GM10266 (cell line): ENCODE measurements around the gene MOB4.
"Not testable (repeated sequence)": the region's sequence is repeated elsewhere in the genome, so short reads cannot be mapped to it uniquely, and the experiment has no call there.

Experiments used
- DNase-seq: peaks from one replicate; pipeline ENCODE4 v3.0.0; 2012; ENCODE audit errors: extremely low spot score
- TF ChIP-seq, protein P1 (sequence below): IDR thresholded peaks from 2 replicates; pipeline ENCODE4 v1.5.1; 2012; ENCODE audit warnings: mild to moderate bottlenecking, low read depth; ENCODE audit not compliant: control insufficient read depth, insufficient read depth; ENCODE audit errors: missing control alignments

The MOB4 gene

GRCh38 chr2:197515739-197516392 lies at the start of gene MOB4:
Gene MOB4, plus strand, starts transcription at chr2:197516066. Its CDS starts 21 bp downstream, at chr2:197516087.
- DNase-seq = peak; percentile 94
- TF ChIP-seq, protein P1, sequence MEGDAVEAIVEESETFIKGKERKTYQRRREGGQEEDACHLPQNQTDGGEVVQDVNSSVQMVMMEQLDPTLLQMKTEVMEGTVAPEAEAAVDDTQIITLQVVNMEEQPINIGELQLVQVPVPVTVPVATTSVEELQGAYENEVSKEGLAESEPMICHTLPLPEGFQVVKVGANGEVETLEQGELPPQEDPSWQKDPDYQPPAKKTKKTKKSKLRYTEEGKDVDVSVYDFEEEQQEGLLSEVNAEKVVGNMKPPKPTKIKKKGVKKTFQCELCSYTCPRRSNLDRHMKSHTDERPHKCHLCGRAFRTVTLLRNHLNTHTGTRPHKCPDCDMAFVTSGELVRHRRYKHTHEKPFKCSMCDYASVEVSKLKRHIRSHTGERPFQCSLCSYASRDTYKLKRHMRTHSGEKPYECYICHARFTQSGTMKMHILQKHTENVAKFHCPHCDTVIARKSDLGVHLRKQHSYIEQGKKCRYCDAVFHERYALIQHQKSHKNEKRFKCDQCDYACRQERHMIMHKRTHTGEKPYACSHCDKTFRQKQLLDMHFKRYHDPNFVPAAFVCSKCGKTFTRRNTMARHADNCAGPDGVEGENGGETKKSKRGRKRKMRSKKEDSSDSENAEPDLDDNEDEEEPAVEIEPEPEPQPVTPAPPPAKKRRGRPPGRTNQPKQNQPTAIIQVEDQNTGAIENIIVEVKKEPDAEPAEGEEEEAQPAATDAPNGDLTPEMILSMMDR = no peak

- DNase-seq = no peak
- TF ChIP-seq, protein P1 = no peak
These were observed 43.7 kb upstream of the MOB4 start for GRCh38 chr2:197472166-197472565.

GRCh38 chr2:197477797-197478196 lies 38.1 kb upstream of the MOB4 start:
- TF ChIP-seq, protein P1 = no peak

DNA sequence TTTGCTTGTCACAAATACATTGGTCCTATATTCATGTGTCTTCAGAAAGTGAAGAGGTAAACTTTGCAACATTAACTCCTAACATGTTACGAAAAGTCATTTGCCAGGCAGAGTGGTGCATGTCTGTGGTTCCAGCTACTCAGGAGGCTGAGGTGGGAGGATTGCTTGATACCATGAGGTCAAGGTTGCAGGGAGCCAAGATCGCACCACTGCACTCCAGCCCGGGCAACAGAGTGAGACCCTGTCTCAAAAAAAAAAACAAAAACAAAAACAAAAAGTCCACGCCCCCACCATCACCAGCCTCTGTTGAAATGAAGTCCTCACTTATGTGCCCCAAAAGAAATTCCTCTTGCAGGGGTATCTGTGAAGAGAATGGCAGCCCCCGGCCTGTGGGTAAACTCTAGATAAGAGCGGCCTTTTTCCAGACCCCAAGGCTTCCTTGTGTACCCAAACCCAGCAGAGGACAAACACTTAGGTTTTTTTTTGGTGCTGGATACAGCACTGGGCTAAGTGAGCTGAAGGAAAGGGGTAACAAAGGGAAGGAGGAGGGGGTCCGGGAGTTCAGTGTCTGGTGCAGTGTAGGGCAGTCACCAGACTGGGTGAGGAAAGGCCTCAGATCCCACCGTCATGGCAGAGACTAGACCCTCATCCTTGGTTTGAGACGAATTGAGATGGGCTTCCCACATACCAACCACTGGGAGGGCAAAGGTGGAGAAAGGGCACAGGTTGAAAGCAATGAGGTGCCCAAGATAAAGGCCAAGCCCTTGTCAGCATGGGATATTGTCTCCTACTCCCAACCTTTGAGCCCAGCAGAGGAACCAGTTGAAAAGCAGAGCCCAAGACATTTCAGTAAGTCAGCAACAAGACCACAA lies 35.5 kb upstream of the MOB4 start:
- TF ChIP-seq, protein P1 = no peak
- no peak for DNase-seq

More at GRCh38 chr2:197477797-197478196, 38.1 kb upstream of the MOB4 start:
- DNase-seq = no peak

DNA sequence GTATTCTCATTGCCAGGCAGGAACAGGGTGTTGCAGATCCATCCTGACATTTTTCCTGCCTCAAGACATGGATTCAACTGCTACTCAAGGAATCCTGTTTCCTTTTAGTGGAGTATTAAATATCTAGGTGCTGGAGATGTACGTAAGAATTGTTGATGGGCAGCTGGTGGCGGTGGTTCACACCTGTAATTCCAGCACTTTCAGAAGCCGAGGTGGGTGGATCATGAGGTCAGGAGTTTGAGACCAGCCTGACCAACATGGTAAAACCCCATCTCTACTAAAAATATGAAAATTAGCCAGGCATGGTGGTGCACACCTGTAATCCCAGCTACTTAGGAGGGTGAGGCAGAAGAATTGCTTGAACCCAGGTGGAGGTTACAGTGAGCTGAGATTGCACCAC lies 31.6 kb upstream of the MOB4 start:
- DNase-seq = not testable (repeated sequence)

DNA sequence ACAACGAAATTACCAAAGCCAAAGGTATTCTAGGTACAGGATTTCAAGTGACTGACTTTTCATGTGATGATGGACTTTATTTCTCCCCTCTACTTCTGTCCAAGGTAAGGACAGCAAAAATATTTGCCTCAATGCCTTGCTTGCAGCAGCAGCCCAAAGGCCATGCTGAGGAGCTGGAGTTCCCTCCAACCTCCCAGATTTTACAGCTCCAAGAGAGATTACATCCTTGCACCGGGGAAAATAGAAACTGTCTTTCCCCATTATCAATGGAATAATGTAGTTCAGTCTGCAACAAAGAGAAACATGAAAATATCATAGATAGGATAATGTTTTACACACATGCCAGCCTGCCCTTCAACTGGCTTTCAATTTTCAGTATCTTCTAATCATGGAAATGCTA lies 29.7 kb upstream of the MOB4 start:
- DNase-seq = no peak
- TF ChIP-seq, protein P1 = no peak

DNA sequence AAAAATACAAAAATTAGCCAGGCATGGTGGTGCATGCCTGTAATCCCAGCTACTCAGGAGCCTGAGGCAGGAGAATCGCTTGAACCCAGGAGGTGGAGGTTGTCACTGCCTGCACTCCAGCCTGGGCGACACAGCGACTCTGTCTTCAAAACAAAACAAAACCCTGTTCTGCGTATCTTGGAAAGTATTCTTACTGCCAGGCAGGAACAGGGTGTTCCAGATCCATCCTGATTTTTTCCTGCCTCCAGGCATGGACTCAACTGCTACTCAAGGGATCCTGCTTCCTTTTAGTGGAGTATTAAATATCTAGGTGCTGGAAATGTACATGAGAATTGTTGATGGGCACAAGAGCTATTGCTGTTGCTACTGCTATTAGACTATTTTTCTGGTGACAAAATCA lies 28.5 kb upstream of the MOB4 start:
- TF ChIP-seq, protein P1 = no peak
- no peak for DNase-seq
